ENCODE results near the gene TOP1. TPM values are rescaled to one million over a fixed set of nuclear protein-coding genes. Genes with fewer than 3 reads are reported as not detected.

Gene TOP1
- total and polyA plus RNA-seq, 12 donors: 19.6 to 96.6 (median 27.3) TPM

- Histone ChIP-seq H3K36me3 (replicated peaks in 1 of 2) (peaks cover 0 to 78% of the 10 kb centered on the region in 2 donors), H3K9me3 (replicated peaks in 1 of 3) (no peaks in the 10 kb centered on the region), H3K4me3 (no peak overlapping the region), H3K27me3 (no peaks in the 10 kb centered on the region), H3K4me1 (replicated peaks in 1 of 2) (no peaks in the 10 kb centered on the region), H3K27ac (no peak overlapping the region)
- WGBS, 4 donors: 88 to 95% (median 93%) methylated on average over 19 to 24 of the region's 24 CpGs
- intact Hi-C loops (cut with DNase I): no loop called here
- TF ChIP-seq POLR2A (IDR thresholded peaks at IDR 0.05): no peak
- TF ChIP-seq, protein P1, sequence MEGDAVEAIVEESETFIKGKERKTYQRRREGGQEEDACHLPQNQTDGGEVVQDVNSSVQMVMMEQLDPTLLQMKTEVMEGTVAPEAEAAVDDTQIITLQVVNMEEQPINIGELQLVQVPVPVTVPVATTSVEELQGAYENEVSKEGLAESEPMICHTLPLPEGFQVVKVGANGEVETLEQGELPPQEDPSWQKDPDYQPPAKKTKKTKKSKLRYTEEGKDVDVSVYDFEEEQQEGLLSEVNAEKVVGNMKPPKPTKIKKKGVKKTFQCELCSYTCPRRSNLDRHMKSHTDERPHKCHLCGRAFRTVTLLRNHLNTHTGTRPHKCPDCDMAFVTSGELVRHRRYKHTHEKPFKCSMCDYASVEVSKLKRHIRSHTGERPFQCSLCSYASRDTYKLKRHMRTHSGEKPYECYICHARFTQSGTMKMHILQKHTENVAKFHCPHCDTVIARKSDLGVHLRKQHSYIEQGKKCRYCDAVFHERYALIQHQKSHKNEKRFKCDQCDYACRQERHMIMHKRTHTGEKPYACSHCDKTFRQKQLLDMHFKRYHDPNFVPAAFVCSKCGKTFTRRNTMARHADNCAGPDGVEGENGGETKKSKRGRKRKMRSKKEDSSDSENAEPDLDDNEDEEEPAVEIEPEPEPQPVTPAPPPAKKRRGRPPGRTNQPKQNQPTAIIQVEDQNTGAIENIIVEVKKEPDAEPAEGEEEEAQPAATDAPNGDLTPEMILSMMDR (IDR thresholded peaks at IDR 0.05): no peak
- DNase-seq: peak in 1 of 7 donors; percentile 0
Observed at GRCh38 chr20:41165001-41165882, 136.6 kb downstream of the TOP1 start.

- Histone ChIP-seq H3K9me3 (replicated peaks in 1 of 3) (no peaks in the 10 kb centered on the region), H3K36me3 (replicated peaks in 1 of 2) (peaks cover 0 to 79% of the 10 kb centered on the region in 2 donors), H3K4me1 (replicated peaks in 1 of 2) (no peaks in the 10 kb centered on the region), H3K27me3 (no peaks in the 10 kb centered on the region), H3K27ac (no peak overlapping the region), H3K4me3 (no peak overlapping the region)
- WGBS, 4 donors: 90 to 92% (median 90%) methylated on average over 16 to 27 of the region's 27 CpGs
- intact Hi-C loops (cut with DNase I): no loop called here
- no peak for TF ChIP-seq POLR2A (IDR thresholded peaks at IDR 0.05)
- TF ChIP-seq, protein P1 (IDR thresholded peaks at IDR 0.05): no peak
- DNase-seq: peak in 1 of 7 donors; percentile 10
Observed at GRCh38 chr20:41166201-41167117, 137.8 kb downstream of the TOP1 start.

DNA sequence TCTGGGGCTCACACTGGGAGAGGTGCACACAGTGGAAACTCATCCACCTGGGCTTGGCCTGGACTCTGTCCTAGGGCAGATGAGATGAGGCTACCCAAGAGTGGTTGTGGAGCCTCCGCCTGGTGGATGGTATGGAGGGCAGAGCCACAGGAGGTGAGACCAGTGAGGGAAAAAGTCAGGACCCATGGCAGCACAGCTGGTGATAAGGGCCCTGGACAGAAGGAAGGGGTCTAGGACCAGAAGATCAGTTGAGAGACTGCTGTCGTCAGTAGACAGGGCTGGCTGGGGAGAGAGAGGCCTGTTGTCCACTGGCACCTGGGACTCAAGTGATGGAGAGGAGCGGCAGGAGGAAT, 138.5 kb downstream of the TOP1 start:
- peak in 1 of 7 donors; percentile 5 for DNase-seq
- WGBS, 4 donors: 88 to 100% (median 92%) methylated on average over 3 of the region's 3 CpGs
- intact Hi-C loops (cut with DNase I): no loop called here
- Histone ChIP-seq H3K36me3 (replicated peaks in 1 of 2) (peaks cover 0 to 79% of the 10 kb centered on the region in 2 donors), H3K27me3 (no peaks in the 10 kb centered on the region), H3K9me3 (replicated peaks in 1 of 3) (no peaks in the 10 kb centered on the region), H3K27ac (no peak overlapping the region), H3K4me3 (no peak overlapping the region), H3K4me1 (replicated peaks in 1 of 2) (peaks cover 0 to 5% of the 10 kb centered on the region in 2 donors)
- no peak for TF ChIP-seq POLR2A (IDR thresholded peaks at IDR 0.05)
- TF ChIP-seq, protein P1 (IDR thresholded peaks at IDR 0.05): no peak
